Measurements from ENCODE around the gene SCGB1A1.

DNA sequence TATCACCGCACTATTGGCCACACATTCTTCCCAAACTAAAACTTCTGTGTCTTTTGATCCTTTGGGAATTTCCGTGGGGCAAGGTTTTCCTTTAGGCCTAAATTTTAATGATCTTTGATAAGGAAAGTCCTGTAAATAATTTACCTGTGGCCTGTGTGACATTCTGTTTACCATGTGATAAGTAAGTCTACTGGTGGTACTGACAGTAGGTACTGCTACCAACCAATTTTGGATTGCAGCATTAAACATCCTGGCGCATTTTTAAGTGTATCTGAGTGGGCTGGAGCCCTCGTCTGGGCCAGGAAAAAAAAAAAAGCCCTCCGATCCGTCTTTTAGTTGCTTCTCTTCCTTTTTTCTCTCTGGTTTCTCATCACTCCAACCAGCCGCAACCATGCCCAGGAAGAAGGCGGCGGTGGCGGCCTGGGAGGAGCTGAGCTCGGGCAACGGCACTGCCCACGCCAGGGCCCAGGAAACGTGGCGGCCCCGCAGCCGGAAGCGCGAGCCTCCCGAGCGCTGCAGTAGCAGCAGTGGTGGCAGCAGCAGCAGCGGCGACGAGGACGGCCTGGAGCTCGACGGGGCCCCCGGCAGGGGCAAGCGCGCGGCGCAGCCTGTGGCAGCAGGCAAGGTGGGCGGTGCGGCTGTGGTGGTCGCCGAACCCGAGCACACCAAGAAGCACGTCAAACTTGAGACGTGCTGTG lies 47.9 kb upstream of the SCGB1A1 start:
- TF ChIP-seq, protein P1, sequence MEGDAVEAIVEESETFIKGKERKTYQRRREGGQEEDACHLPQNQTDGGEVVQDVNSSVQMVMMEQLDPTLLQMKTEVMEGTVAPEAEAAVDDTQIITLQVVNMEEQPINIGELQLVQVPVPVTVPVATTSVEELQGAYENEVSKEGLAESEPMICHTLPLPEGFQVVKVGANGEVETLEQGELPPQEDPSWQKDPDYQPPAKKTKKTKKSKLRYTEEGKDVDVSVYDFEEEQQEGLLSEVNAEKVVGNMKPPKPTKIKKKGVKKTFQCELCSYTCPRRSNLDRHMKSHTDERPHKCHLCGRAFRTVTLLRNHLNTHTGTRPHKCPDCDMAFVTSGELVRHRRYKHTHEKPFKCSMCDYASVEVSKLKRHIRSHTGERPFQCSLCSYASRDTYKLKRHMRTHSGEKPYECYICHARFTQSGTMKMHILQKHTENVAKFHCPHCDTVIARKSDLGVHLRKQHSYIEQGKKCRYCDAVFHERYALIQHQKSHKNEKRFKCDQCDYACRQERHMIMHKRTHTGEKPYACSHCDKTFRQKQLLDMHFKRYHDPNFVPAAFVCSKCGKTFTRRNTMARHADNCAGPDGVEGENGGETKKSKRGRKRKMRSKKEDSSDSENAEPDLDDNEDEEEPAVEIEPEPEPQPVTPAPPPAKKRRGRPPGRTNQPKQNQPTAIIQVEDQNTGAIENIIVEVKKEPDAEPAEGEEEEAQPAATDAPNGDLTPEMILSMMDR (IDR thresholded peaks at IDR 0.05): no peak
- TF ChIP-seq POLR2A (IDR thresholded peaks at IDR 0.05): no peak
